RCC 7860 (cell line): Measurements from ENCODE around the gene SEPTIN5.

Experiments used
- DNase-seq: peaks from one replicate; pipeline ENCODE4 v3.0.0-alpha.2; 2015; ENCODE audit warnings: low spot score
- FAIRE-seq: peaks from 2 replicates; lab custom pipeline; 2012; peaks lifted over from hg19 to GRCh38; lab: Jason Lieb, UNC

Gene SEPTIN5

DNA sequence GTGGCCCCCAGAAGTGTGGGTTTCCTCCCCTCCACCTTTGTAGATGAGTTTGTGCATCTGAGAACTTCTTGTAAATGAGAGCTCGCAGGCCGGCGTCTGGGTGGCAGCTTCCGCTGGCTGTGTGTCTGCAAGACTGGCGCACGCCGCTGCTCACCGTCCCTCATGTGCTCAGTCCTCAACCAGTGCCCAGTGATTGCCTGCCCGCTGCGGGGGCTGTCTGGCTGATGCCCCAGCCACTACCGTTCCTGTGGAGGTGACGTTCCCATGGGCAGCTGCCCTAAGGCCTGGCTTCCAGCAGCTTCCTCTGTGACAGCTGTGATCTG is 55.1 kb downstream of the SEPTIN5 start:
- DNase-seq (no peak), FAIRE-seq (no peak)

DNA sequence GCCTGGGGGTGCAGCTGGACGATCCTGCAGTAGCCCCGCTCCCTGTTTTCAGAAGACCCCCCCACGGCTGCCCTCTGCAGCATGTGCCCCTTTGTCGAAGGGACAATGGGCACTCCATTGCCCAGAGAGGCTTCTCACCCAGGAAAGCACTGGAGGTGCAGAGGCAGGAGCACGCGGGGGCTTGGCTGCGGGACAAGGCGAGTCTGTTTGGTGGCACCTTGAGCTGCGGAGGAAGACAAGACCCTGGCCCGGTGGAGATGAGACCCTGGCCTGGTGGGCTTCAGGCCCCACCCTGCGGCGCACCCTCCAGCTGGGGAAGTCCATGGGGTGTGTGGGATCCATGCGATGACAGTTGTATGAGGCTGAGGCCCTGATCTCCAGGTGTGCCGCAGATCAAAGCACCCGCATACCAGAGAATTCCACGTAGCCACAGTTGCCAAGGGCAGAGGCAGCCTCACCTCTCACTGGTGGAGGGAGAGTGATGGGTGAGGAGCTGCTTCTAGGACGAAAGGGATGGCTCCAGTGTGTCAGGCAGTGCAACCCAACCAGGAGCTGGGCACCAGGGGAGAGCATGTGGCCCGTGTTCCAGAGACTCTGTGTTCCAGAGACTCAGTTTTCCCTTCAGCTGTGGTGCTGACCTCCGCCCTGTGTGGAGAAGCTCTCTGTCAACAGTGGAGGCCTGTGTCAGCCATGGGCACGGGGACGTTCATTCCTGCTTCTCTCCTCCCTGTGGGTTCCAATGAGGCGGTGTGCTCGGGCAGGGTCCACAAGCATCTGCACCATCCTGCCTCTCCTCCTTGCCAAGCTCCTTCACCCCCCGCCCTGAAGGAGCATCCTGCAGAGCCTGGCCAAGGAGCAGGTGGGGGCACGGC is 56.3 kb downstream of the SEPTIN5 start:
- no peak for DNase-seq

DNA sequence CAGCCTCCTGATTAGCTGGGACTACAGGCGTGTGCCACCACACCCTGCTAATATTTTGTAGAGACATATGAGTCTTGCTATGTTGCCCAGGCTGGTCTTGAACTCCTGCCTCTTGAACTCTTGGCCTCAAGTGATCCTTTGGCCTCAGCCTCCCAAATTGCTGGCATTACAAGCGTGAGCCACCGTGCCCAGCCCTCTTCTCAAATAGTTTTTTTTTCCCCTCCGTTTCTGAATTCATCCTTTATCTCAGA is 58.0 kb downstream of the SEPTIN5 start:
- DNase-seq (no peak), FAIRE-seq (no peak)

More for the DNA sequence above, 56.3 kb downstream of the SEPTIN5 start:
- FAIRE-seq = no peak
